ENCODE measurements around the gene AIP.
"Not testable (repeated sequence)": the region's sequence is repeated elsewhere in the genome, so short reads cannot be mapped to it uniquely, and the experiment has no call there.

AIP gene

GRCh38 chr11:67507864-67508485 is 25.1 kb downstream of the AIP start, which contains the start of gene CDK2AP2:
TSS of gene CDK2AP2 (minus strand) at chr11:67508162. CDS start at chr11:67508082, 80 bp downstream.
- peak; percentile 100 for DNase-seq

GRCh38 chr11:67508486-67509121 is 25.8 kb downstream of the AIP start:
- DNase-seq, result peak; percentile 99

- no peak for DNase-seq
These were observed 27.2 kb downstream of the AIP start for GRCh38 chr11:67510023-67510345.

GRCh38 chr11:67511558-67511957 is 28.7 kb downstream of the AIP start:
- DNase-seq, result not testable (repeated sequence)

- DNase-seq, result no peak
These were observed 31.3 kb downstream of the AIP start for GRCh38 chr11:67514116-67514515.

GRCh38 chr11:67516806-67517205 is 34.0 kb downstream of the AIP start:
- no peak for DNase-seq

GRCh38 chr11:67517784-67518552 is 35.1 kb downstream of the AIP start:
- no peak for DNase-seq

- no peak for DNase-seq
These were observed 36.9 kb downstream of the AIP start for GRCh38 chr11:67519726-67520125.

- no peak for DNase-seq
These were observed 38.3 kb downstream of the AIP start for GRCh38 chr11:67520856-67521824.

GRCh38 chr11:67521924-67522323 is 39.1 kb downstream of the AIP start:
- no peak for DNase-seq

GRCh38 chr11:67522338-67522737 is 39.5 kb downstream of the AIP start:
- DNase-seq, result no peak

GRCh38 chr11:67522844-67523555 is 40.2 kb downstream of the AIP start, which contains the start of gene CABP2:
TSS of gene CABP2 (minus strand) at chr11:67523446. CDS start at chr11:67523326, 120 bp downstream.
- DNase-seq, result no peak

GRCh38 chr11:67523556-67524479 is 41.0 kb downstream of the AIP start:
- DNase-seq, result no peak

GRCh38 chr11:67524480-67524808 is 41.6 kb downstream of the AIP start:
- DNase-seq, result no peak

- no peak for DNase-seq
These were observed 42.6 kb downstream of the AIP start for GRCh38 chr11:67525275-67525976.

- DNase-seq, result no peak
These were observed 45.5 kb downstream of the AIP start for GRCh38 chr11:67528376-67528775.

- DNase-seq, result no peak
These were observed 47.4 kb downstream of the AIP start for GRCh38 chr11:67530282-67530592.

GRCh38 chr11:67532889-67533288 is 50.1 kb downstream of the AIP start:
- no peak for DNase-seq

- no peak for DNase-seq
These were observed 51.3 kb downstream of the AIP start for GRCh38 chr11:67534070-67534679.

GRCh38 chr11:67535561-67535960 is 52.7 kb downstream of the AIP start:
- no peak for DNase-seq

Measured in activated CD4-positive, alpha-beta T cell treated with anti-CD3 and anti-CD28 coated beads, Interleukin-10, Interleukin-2, amounts not matched to agents 100 ng/mL and 50 ng/mL, durations not matched to agents 16 hours and 8 hours (primary cell).